Epithelial cell of alveolus of lung (primary cell): Measurements from ENCODE around the gene SLC12A5. TPM values are rescaled to one million over a fixed set of nuclear protein-coding genes. Genes with fewer than 3 reads are reported as not detected.

ENCODE experiments used
- total RNA-seq: library from RNA; depleted of rRNA; stranded (reverse); fragments of >200 nt; gene quantifications from 2 replicates; pipeline ENCODE4 v1.2.1, GENCODE V29; 2015

SLC12A5 gene
- total RNA-seq: 0.08 TPM in 1 of 2 replicates, not detected in the other

GRCh38 chr20:46028772-46029371 is at the start of gene SLC12A5:
SLC12A5 (plus strand) TSS chr20:46029215; CDS start chr20:46029345, 130 bp downstream.

GRCh38 chr20:46089417-46090388 is 60.7 kb downstream of the SLC12A5 start, which contains the start of gene NCOA5:
NCOA5 (minus strand) TSS chr20:46089962; CDS start chr20:46079424, 10,538 bp downstream.

Other genes starting within 250 kb of the SLC12A5 start
- 0.26 and 7.5 TPM in 2 replicates for gene WFDC3, start 237.3 kb upstream of the SLC12A5 start, total RNA-seq
- 26.4 and 28.7 TPM in 2 replicates for gene DNTTIP1, start 237.3 kb upstream of the SLC12A5 start, total RNA-seq
- gene UBE2C, start 216.6 kb upstream of the SLC12A5 start, total RNA-seq: 65.5 and 110 TPM in 2 replicates
- 0.24 TPM in 1 of 2 replicates, not detected in the other for gene TNNC2, start 201.9 kb upstream of the SLC12A5 start, total RNA-seq
- gene SNX21, start 195.4 kb upstream of the SLC12A5 start, total RNA-seq: 31.7 and 43.9 TPM in 2 replicates
- 45.8 and 54.5 TPM in 2 replicates for gene ACOT8, start 171.8 kb upstream of the SLC12A5 start, total RNA-seq
- 4.1 and 4.2 TPM in 2 replicates for gene ZSWIM3, start 171.6 kb upstream of the SLC12A5 start, total RNA-seq
- gene ZSWIM1, start 148.0 kb upstream of the SLC12A5 start, total RNA-seq: 7.2 and 10.7 TPM in 2 replicates
- 0.72 and 1.2 TPM in 2 replicates for gene SPATA25, start 141.6 kb upstream of the SLC12A5 start, total RNA-seq
- gene NEURL2, start 138.0 kb upstream of the SLC12A5 start, total RNA-seq: 2.6 and 7.6 TPM in 2 replicates
- gene CTSA, start 137.9 kb upstream of the SLC12A5 start, total RNA-seq: 93.3 and 101 TPM in 2 replicates
- gene PLTP, start 117.1 kb upstream of the SLC12A5 start, total RNA-seq: 121 and 318 TPM in 2 replicates
- 19.0 and 20.2 TPM in 2 replicates for gene PCIF1, start 94.5 kb upstream of the SLC12A5 start, total RNA-seq
- 8.8 and 17.7 TPM in 2 replicates for gene ZNF335, start 57.0 kb upstream of the SLC12A5 start, total RNA-seq
- 0.39 TPM in 1 of 2 replicates, not detected in the other for gene MMP9, start 20.3 kb upstream of the SLC12A5 start, total RNA-seq
- gene NCOA5, start 60.7 kb downstream of the SLC12A5 start, total RNA-seq: 16.0 and 24.2 TPM in 2 replicates
- 7.3 and 13.1 TPM in 2 replicates for gene CD40, start 89.1 kb downstream of the SLC12A5 start, total RNA-seq